Endothelial cell (in vitro differentiated cells): Measurements from ENCODE around the gene PRTG. TPM values are rescaled to one million over a fixed set of nuclear protein-coding genes. Genes with fewer than 3 reads are reported as not detected.

Experiments
- DNase-seq: peaks from one replicate; pipeline ENCODE4 v3.0.0; 2021; ENCODE audit warnings: low spot score
- H3K27ac Mint-ChIP-seq: one replicate; pipeline ENCODE4 v1.8.0; 2021; ENCODE audit warnings: mixed read lengths, inconsistent platforms; ENCODE audit not compliant: unreplicated experiment
- H3K27me3 Mint-ChIP-seq: one replicate; pipeline ENCODE4 v1.8.0; 2021; ENCODE audit warnings: mild to moderate bottlenecking, moderate library complexity, mixed read lengths, inconsistent platforms; ENCODE audit not compliant: unreplicated experiment
- H3K36me3 Mint-ChIP-seq: one replicate; pipeline ENCODE4 v1.8.0; 2021; ENCODE audit warnings: mild to moderate bottlenecking, low read depth, mixed read lengths, inconsistent platforms; ENCODE audit not compliant: unreplicated experiment
- H3K4me1 Mint-ChIP-seq: one replicate; pipeline ENCODE4 v1.8.0; 2021; ENCODE audit warnings: mild to moderate bottlenecking, mixed read lengths, inconsistent platforms; ENCODE audit not compliant: unreplicated experiment
- H3K4me3 Mint-ChIP-seq: one replicate; pipeline ENCODE4 v1.8.0; 2021; ENCODE audit warnings: mild to moderate bottlenecking, mixed read lengths, inconsistent platforms; ENCODE audit not compliant: unreplicated experiment
- H3K9me3 Mint-ChIP-seq: one replicate; pipeline ENCODE4 v1.8.0; 2021; ENCODE audit warnings: mixed read lengths, inconsistent platforms; ENCODE audit not compliant: unreplicated experiment
- CTCF ChIP-seq: fragments of 200-600 bp; sonication (generic); IDR thresholded peaks from one replicate; pipeline ENCODE4 v1.5.0; 2021; ENCODE audit warnings: antibody characterized with exemption; ENCODE audit not compliant: unreplicated experiment
- total RNA-seq: library from RNA; stranded (reverse); fragmentation: NEBNext Ultra II Directional; extraction: Animal tissue kit (Norgen Biotek cat#: 25700); gene quantifications from one replicate; pipeline ENCODE4 v1.2.1, GENCODE V29; 2021; ENCODE audit not compliant: unreplicated experiment

The PRTG gene
- total RNA-seq, 1 donor from 2014 or later: 165 TPM

- no peak for DNase-seq
- Mint-ChIP-seq H3K4me1 (peaks cover 41% of the 10 kb centered on the region), H3K27ac (peak overlapping the region; percentile 61), H3K36me3 (peaks cover 12% of the 10 kb centered on the region), H3K27me3 (peaks cover 8% of the 10 kb centered on the region), H3K9me3 (no peaks in the 10 kb centered on the region), H3K4me3 (no peak overlapping the region)
- no peak for TF ChIP-seq CTCF
Observed at GRCh38 chr15:55784286-55784685, 41.3 kb upstream of the PRTG start.

- Mint-ChIP-seq H3K4me3 (no peak overlapping the region), H3K4me1 (peaks cover 36% of the 10 kb centered on the region), H3K36me3 (peaks cover 9% of the 10 kb centered on the region), H3K27me3 (peaks cover 2% of the 10 kb centered on the region), H3K27ac (no peak overlapping the region), H3K9me3 (no peaks in the 10 kb centered on the region)
- no peak for DNase-seq
- TF ChIP-seq CTCF: no peak
Observed at GRCh38 chr15:55782901-55783300, 39.9 kb upstream of the PRTG start.

GRCh38 chr15:55780292-55780691 is 37.3 kb upstream of the PRTG start:
- H3K27ac Mint-ChIP-seq: no peak overlapping the region
- peaks cover 31% of the 10 kb centered on the region for H3K4me1 Mint-ChIP-seq
- DNase-seq: no peak
- no peak for TF ChIP-seq CTCF
- H3K9me3 Mint-ChIP-seq: no peaks in the 10 kb centered on the region
- peaks cover 12% of the 10 kb centered on the region for H3K36me3 Mint-ChIP-seq
- peaks cover 2% of the 10 kb centered on the region for H3K27me3 Mint-ChIP-seq
- H3K4me3 Mint-ChIP-seq: no peak overlapping the region

- Mint-ChIP-seq H3K4me1 (peaks cover 19% of the 10 kb centered on the region), H3K27ac (peak overlapping the region; percentile 26), H3K4me3 (no peak overlapping the region), H3K9me3 (no peaks in the 10 kb centered on the region), H3K27me3 (peaks cover 2% of the 10 kb centered on the region), H3K36me3 (peaks cover 12% of the 10 kb centered on the region)
- DNase-seq: no peak
- TF ChIP-seq CTCF: no peak
Observed at GRCh38 chr15:55778932-55779331, 36.0 kb upstream of the PRTG start.

- H3K27ac Mint-ChIP-seq: no peak overlapping the region
- TF ChIP-seq CTCF: no peak
- H3K4me1 Mint-ChIP-seq: peaks cover 6% of the 10 kb centered on the region
- DNase-seq: no peak
- no peaks in the 10 kb centered on the region for H3K9me3 Mint-ChIP-seq
- H3K4me3 Mint-ChIP-seq: no peak overlapping the region
- H3K27me3 Mint-ChIP-seq: peaks cover 4% of the 10 kb centered on the region
- H3K36me3 Mint-ChIP-seq: peaks cover 11% of the 10 kb centered on the region
Observed at GRCh38 chr15:55775316-55775715, 32.4 kb upstream of the PRTG start.
